Testis (tissue), 3 donors: ENCODE data around the gene HPGDS. TPM values are rescaled to one million over a fixed set of nuclear protein-coding genes. Genes with fewer than 3 reads are reported as not detected.

Source experiments
- DNase-seq: peaks from one replicate; pipeline ENCODE4 v3.0.0-alpha.2; 2019
- H3K27ac ChIP-seq, 2 donors: fragments of 200-600 bp; sonication (generic); one replicate each; pipeline ENCODE4 v1.5.1; 2019
- H3K27me3 ChIP-seq: fragments of 200-600 bp; sonication (generic); one replicate; pipeline ENCODE4 v1.5.1; 2019
- H3K36me3 ChIP-seq: fragments of 200-600 bp; sonication (generic); one replicate; pipeline ENCODE4 v1.5.1; 2017; ENCODE audit warnings: low read depth; ENCODE audit errors: missing control alignments
- H3K4me1 ChIP-seq: fragments of 200-600 bp; sonication (generic); one replicate; pipeline ENCODE4 v1.5.1; 2019
- H3K4me3 ChIP-seq, 2 donors: fragments of 200-600 bp; sonication (generic); one replicate each; pipeline ENCODE4 v1.5.1; 2017 to 2019
- H3K9me3 ChIP-seq: fragments of 200-600 bp; sonication (generic); one replicate; pipeline ENCODE4 v1.5.1; 2017
- CTCF ChIP-seq, 3 experiments: fragments of 450-650 bp in 2 of 3; fragments of 200-600 bp in 1 of 3; sonication (generic) in 1 of 3; IDR thresholded peaks; one replicate each; pipeline ENCODE4 v1.5.1; 2016 to 2019; ENCODE audit warnings: antibody characterized with exemption in 3 of 3, mild to moderate bottlenecking in 2 of 3, moderate library complexity in 1 of 3
- POLR2A ChIP-seq: fragments of 450-650 bp; IDR thresholded peaks from one replicate; pipeline ENCODE4 v1.6.1; 2017; ENCODE audit warnings: antibody characterized with exemption, mild to moderate bottlenecking, moderate library complexity
- WGBS, 2 donors: methylation state at CpG; one replicate each; pipeline ENCODE4 v1.1.5; 2018; 5-methylcytosine and 5-hydroxymethylcytosine counted together
- intact Hi-C: fragments of 100-400 bp; cut with DNase I; formaldehyde crosslinking; loops from one replicate; pipeline ENCODE4 v1.15.1; 2023; ENCODE audit warnings: low total_unique reads
- polyA plus RNA-seq: library from polyadenylated mRNA; stranded (reverse); fragments of 350-450 nt; fragmentation: Illumina TruSeq; extraction: RNeasy Lipid Tissue Mini Kit (QIAGEN cat#74804); gene quantifications from one replicate; pipeline ENCODE4 v1.2.3, GENCODE V29; 2014; ENCODE audit warnings: low read depth, low replicate concordance; ENCODE audit not compliant: insufficient read depth
- total RNA-seq, 2 donors: library from RNA; depleted of rRNA; stranded (reverse); fragments of >200 nt; gene quantifications; one replicate each; pipeline ENCODE4 v1.2.3, GENCODE V29; 2016

HPGDS gene
- total and polyA plus RNA-seq, 3 donors from 2014 or later: 0.39 to 1.7 (median 0.68) TPM

GRCh38 chr4:94256144-94256783 is 86.4 kb downstream of the HPGDS start:
- 95 to 96% methylated on average over 8 of the region's 8 CpGs for WGBS, 2 donors

GRCh38 chr4:94253036-94253435 is 89.6 kb downstream of the HPGDS start:
- Histone ChIP-seq H3K36me3 (no peaks in the 10 kb centered on the region), H3K4me3 (no peak overlapping the region), H3K27me3 (no peaks in the 10 kb centered on the region), H3K4me1 (no peaks in the 10 kb centered on the region), H3K27ac (no peak overlapping the region), H3K9me3 (no peaks in the 10 kb centered on the region)
- no peak for DNase-seq
- intact Hi-C loops: no loop called here
- TF ChIP-seq POLR2A (no peak), CTCF (IDR thresholded peaks at IDR 0.05) (no peak)
- WGBS, 2 donors: 79 to 86% methylated on average over 3 of the region's 3 CpGs

More at GRCh38 chr4:94256144-94256783, 86.4 kb downstream of the HPGDS start:
- Histone ChIP-seq H3K4me1 (no peaks in the 10 kb centered on the region), H3K9me3 (no peaks in the 10 kb centered on the region), H3K36me3 (no peaks in the 10 kb centered on the region), H3K27ac (no peak overlapping the region), H3K4me3 (no peak overlapping the region), H3K27me3 (no peaks in the 10 kb centered on the region)
- TF ChIP-seq POLR2A (no peak), CTCF (IDR thresholded peaks at IDR 0.05) (no peak)
- no peak for DNase-seq
- intact Hi-C loops: no loop called here

GRCh38 chr4:94251094-94251493 is 91.5 kb downstream of the HPGDS start:
- Histone ChIP-seq H3K4me1 (no peaks in the 10 kb centered on the region), H3K27ac (no peak overlapping the region), H3K36me3 (no peaks in the 10 kb centered on the region), H3K27me3 (no peaks in the 10 kb centered on the region), H3K4me3 (no peak overlapping the region), H3K9me3 (no peaks in the 10 kb centered on the region)
- no peak for DNase-seq
- no peak for TF ChIP-seq CTCF (IDR thresholded peaks at IDR 0.05)
- no peak for TF ChIP-seq POLR2A
- intact Hi-C loops: no loop called here

Other genes with a start within 250 kb of the HPGDS start
- 10 to 100 TPM; 31.7 to 35.6 TPM for gene SMARCAD1, start 135.0 kb downstream of the HPGDS start, total RNA-seq
- gene SMARCAD1, start 135.0 kb downstream of the HPGDS start, polyA plus RNA-seq: 17.4 TPM
- 10 to 100 TPM; 86.1 to 86.8 TPM for gene PDLIM5, start 109.1 kb upstream of the HPGDS start, total RNA-seq
- 45.5 TPM for gene PDLIM5, start 109.1 kb upstream of the HPGDS start, polyA plus RNA-seq